ENCODE data around the gene PALB2.

PALB2 gene

GRCh38 chr16:23640931-23641765 lies at the start of gene PALB2, which contains the start of gene DCTN5:
Gene PALB2, minus strand, starts transcription at chr16:23641310. Its CDS starts 153 bp downstream, at chr16:23641157.
Gene DCTN5, plus strand, starts transcription at chr16:23641466. Its CDS starts 77 bp downstream, at chr16:23641543.
- peak; percentile 92 for DNase-seq

GRCh38 chr16:23689442-23690187 lies 48.5 kb upstream of the PALB2 start:
- no peak for DNase-seq

- no peak for DNase-seq
These were observed 46.1 kb upstream of the PALB2 start for GRCh38 chr16:23687034-23687808.

GRCh38 chr16:23683487-23683886 lies 42.4 kb upstream of the PALB2 start:
- DNase-seq = no peak

- DNase-seq = no peak
These were observed 41.1 kb upstream of the PALB2 start for GRCh38 chr16:23682181-23682580.

GRCh38 chr16:23679986-23680336 lies 38.9 kb upstream of the PALB2 start:
- no peak for DNase-seq

GRCh38 chr16:23679274-23679985 lies 38.3 kb upstream of the PALB2 start:
- DNase-seq = peak; percentile 52 to 56

GRCh38 chr16:23678430-23679273 lies 37.5 kb upstream of the PALB2 start, which contains the start of gene PLK1:
Gene PLK1, plus strand, starts transcription at chr16:23678889. Its CDS starts 44 bp downstream, at chr16:23678933.
- peak; percentile 90 to 91 for DNase-seq

GRCh38 chr16:23676924-23677480 lies 35.9 kb upstream of the PALB2 start:
- no peak for DNase-seq

GRCh38 chr16:23673971-23674614 lies 33.0 kb upstream of the PALB2 start:
- no peak for DNase-seq

- peak; percentile 63 to 71 for DNase-seq
These were observed 29.1 kb upstream of the PALB2 start for GRCh38 chr16:23670137-23670776.

GRCh38 chr16:23668873-23669272 lies 27.8 kb upstream of the PALB2 start:
- no peak for DNase-seq

- DNase-seq = no peak
These were observed 27.1 kb upstream of the PALB2 start for GRCh38 chr16:23668225-23668624.

GRCh38 chr16:23667355-23667659 lies 26.2 kb upstream of the PALB2 start:
- DNase-seq = no peak

GRCh38 chr16:23666571-23667354 lies 25.7 kb upstream of the PALB2 start:
- no peak for DNase-seq

- DNase-seq = no peak
These were observed 22.8 kb upstream of the PALB2 start for GRCh38 chr16:23663918-23664317.

- no peak for DNase-seq
These were observed 10.9 kb upstream of the PALB2 start for GRCh38 chr16:23651943-23652468.

- DNase-seq = no peak
These were observed 9.7 kb upstream of the PALB2 start for GRCh38 chr16:23650674-23651416.

All from activated T-cell treated with anti-CD3 and anti-CD28 coated beads, Interleukin-2, amount 50 U/mL, for 48 hours (primary cell).